ENCODE results near the gene ACOX3. TPM values are rescaled to one million over a fixed set of nuclear protein-coding genes. Genes with fewer than 3 reads are reported as not detected.
A peak's percentile ranks its signal among the peaks of the same experiment; 100 is the strongest.

Gene ACOX3
- total and polyA plus RNA-seq, 4 donors: 11.4 to 24.6 (median 13.6) TPM

DNA sequence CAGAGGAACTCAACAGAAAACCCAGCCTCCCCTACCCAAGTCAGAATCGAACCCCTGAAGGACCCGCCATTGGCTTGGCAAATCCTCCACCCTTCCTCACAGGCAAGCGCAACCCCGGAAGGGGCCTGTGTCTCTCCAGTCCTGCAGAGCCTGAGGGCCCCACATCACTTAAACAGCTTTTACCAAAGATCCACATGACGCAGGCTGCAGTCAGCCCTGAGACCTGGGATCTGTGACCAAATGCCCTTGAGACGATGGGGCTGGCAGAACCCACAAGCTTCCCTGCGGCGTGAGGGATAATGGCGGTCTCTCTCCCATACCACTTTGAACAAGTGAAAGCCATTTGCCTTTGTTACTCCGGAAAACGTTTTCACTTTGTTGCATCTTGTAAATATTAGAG, 54.9 kb downstream of the ACOX3 start:
- DNase-seq (ENCODE audit: low spot score): no peak
- no peak overlapping the region for H3K9ac ChIP-seq (ENCODE audit: low read depth in 1 of 2, low read length in 2 of 2)
- H3K4me3 ChIP-seq (ENCODE audit: low read depth in 1 of 3, low read length in 3 of 3): no peak overlapping the region
- TF ChIP-seq HNF4G (IDR thresholded peaks at IDR 0.05): no peak
- no peak for TF ChIP-seq TAF1 (conservative IDR thresholded peaks at IDR 0.05)
- no peak for TF ChIP-seq ATF3 (IDR thresholded peaks at IDR 0.05)
- TF ChIP-seq, protein P1, sequence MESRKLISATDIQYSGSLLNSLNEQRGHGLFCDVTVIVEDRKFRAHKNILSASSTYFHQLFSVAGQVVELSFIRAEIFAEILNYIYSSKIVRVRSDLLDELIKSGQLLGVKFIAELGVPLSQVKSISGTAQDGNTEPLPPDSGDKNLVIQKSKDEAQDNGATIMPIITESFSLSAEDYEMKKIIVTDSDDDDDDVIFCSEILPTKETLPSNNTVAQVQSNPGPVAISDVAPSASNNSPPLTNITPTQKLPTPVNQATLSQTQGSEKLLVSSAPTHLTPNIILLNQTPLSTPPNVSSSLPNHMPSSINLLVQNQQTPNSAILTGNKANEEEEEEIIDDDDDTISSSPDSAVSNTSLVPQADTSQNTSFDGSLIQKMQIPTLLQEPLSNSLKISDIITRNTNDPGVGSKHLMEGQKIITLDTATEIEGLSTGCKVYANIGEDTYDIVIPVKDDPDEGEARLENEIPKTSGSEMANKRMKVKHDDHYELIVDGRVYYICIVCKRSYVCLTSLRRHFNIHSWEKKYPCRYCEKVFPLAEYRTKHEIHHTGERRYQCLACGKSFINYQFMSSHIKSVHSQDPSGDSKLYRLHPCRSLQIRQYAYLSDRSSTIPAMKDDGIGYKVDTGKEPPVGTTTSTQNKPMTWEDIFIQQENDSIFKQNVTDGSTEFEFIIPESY (IDR thresholded peaks at IDR 0.05): no peak
- TF ChIP-seq NR2F2 (IDR thresholded peaks at IDR 0.05): no peak
- no peak for TF ChIP-seq YY1 (IDR thresholded peaks at IDR 0.05)
- TF ChIP-seq, protein P2, sequence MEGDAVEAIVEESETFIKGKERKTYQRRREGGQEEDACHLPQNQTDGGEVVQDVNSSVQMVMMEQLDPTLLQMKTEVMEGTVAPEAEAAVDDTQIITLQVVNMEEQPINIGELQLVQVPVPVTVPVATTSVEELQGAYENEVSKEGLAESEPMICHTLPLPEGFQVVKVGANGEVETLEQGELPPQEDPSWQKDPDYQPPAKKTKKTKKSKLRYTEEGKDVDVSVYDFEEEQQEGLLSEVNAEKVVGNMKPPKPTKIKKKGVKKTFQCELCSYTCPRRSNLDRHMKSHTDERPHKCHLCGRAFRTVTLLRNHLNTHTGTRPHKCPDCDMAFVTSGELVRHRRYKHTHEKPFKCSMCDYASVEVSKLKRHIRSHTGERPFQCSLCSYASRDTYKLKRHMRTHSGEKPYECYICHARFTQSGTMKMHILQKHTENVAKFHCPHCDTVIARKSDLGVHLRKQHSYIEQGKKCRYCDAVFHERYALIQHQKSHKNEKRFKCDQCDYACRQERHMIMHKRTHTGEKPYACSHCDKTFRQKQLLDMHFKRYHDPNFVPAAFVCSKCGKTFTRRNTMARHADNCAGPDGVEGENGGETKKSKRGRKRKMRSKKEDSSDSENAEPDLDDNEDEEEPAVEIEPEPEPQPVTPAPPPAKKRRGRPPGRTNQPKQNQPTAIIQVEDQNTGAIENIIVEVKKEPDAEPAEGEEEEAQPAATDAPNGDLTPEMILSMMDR (IDR thresholded peaks at IDR 0.05; ENCODE audit: low read depth, low read length, missing input control): no peak
- no peak for TF ChIP-seq REST (IDR thresholded peaks at IDR 0.05)
- no peak for TF ChIP-seq FOXA2 (IDR thresholded peaks at IDR 0.05)
- no peak for TF ChIP-seq FOXA1 (IDR thresholded peaks at IDR 0.05)
- no peak for TF ChIP-seq HNF4A (conservative IDR thresholded peaks at IDR 0.05)
- H3K9me3 ChIP-seq (ENCODE audit: control insufficient read depth in 4 of 4, low read length in 3 of 4): no peaks in the 10 kb centered on the region
- no peaks in the 10 kb centered on the region for H3K27me3 ChIP-seq (ENCODE audit: control insufficient read depth in 4 of 4, insufficient read depth in 4 of 4, low read length in 3 of 4)
- 95% methylated on average over 11 of the region's 11 CpGs for WGBS
- peaks cover 0 to 36% (median 4%) of the 10 kb centered on the region in 4 donors for H3K36me3 ChIP-seq (ENCODE audit: control insufficient read depth in 4 of 4, insufficient read depth in 3 of 4, low read depth in 1 of 4, low read length in 3 of 4)
- H3K27ac ChIP-seq (ENCODE audit: low read depth in 1 of 2, low read length in 2 of 2): no peak overlapping the region
- H3K4me1 ChIP-seq (ENCODE audit: control insufficient read depth in 4 of 4, insufficient read depth in 4 of 4, low read length in 3 of 4): no peaks in the 10 kb centered on the region

- Histone ChIP-seq H3K9me3 (ENCODE audit: control insufficient read depth in 4 of 4, low read length in 3 of 4) (no peaks in the 10 kb centered on the region), H3K9ac (ENCODE audit: low read depth in 1 of 2, low read length in 2 of 2) (no peak overlapping the region), H3K27ac (ENCODE audit: low read depth in 1 of 2, low read length in 2 of 2) (no peak overlapping the region), H3K27me3 (ENCODE audit: control insufficient read depth in 4 of 4, insufficient read depth in 4 of 4, low read length in 3 of 4) (no peaks in the 10 kb centered on the region), H3K36me3 (ENCODE audit: control insufficient read depth in 4 of 4, insufficient read depth in 3 of 4, low read depth in 1 of 4, low read length in 3 of 4) (peaks cover 0 to 36% (median 3%) of the 10 kb centered on the region in 4 donors), H3K4me1 (ENCODE audit: control insufficient read depth in 4 of 4, insufficient read depth in 4 of 4, low read length in 3 of 4) (no peaks in the 10 kb centered on the region), H3K4me3 (ENCODE audit: low read depth in 1 of 3, low read length in 3 of 3) (no peak overlapping the region)
- 54% methylated on average over 9 of the region's 9 CpGs for WGBS
- no peak for DNase-seq (ENCODE audit: low spot score)
- TF ChIP-seq, protein P1 (IDR thresholded peaks at IDR 0.05): no peak
- TF ChIP-seq, protein P3, sequence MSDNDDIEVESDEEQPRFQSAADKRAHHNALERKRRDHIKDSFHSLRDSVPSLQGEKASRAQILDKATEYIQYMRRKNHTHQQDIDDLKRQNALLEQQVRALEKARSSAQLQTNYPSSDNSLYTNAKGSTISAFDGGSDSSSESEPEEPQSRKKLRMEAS (IDR thresholded peaks at IDR 0.05): no peak
- TF ChIP-seq EGR1 (IDR thresholded peaks at IDR 0.05; ENCODE audit: low read depth in 2 of 2) (no peak), RXRA (IDR thresholded peaks at IDR 0.05) (peak; percentile 91 to 98)
Observed at GRCh38 chr4:8385106-8385505, 55.4 kb downstream of the ACOX3 start.

All from liver (tissue), 9 donors.